ENCODE measurements around the gene SPTBN1.

DNA sequence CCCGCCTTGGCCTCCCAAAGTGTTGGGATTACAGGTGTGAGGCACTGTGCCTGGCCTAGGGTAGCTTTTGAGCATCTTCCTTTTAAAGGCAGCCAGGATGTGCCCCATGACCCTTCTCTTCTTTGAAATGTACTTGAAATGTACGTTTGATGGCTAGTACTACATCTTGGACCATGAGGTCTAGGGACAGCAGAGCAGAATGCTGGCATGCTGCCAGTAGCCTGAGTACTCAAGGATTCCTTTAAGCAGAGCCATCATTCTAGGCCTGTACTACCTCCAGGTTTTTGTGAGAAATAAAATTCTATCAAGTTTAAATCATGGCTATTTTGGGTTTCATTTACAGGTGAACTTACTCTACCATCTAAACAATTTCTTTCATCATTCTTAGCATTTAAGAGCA, 264.4 kb downstream of the SPTBN1 start:
- TF ChIP-seq CTCF (CRISPR knock-in tag; IDR thresholded peaks at IDR 0.05) (no peak), GMEB1 (CRISPR knock-in tag; IDR thresholded peaks at IDR 0.05; ENCODE audit: borderline replicate concordance) (no peak), KDM5A (IDR thresholded peaks at IDR 0.05; ENCODE audit: borderline replicate concordance, low read length) (no peak), NFATC3 (CRISPR knock-in tag; IDR thresholded peaks at IDR 0.05) (no peak), ZNF296 (CRISPR knock-in tag; conservative IDR thresholded peaks at IDR 0.05) (no peak), POLR2AphosphoS5 (IDR thresholded peaks at IDR 0.05; ENCODE audit: low read depth, low read length) (no peak), POLR2A (IDR thresholded peaks at IDR 0.05; ENCODE audit: insufficient read depth in 1 of 2, low read depth in 2 of 2, low read length in 2 of 2) (no peak), MAX (IDR thresholded peaks at IDR 0.05) (no peak), EP300 (IDR thresholded peaks at IDR 0.05; ENCODE audit: low read depth in 2 of 2, low read length in 2 of 2) (no peak), EP300 (CRISPR knock-in tag; IDR thresholded peaks at IDR 0.05; ENCODE audit: borderline replicate concordance) (no peak), EZH2 (conservative IDR thresholded peaks at IDR 0.05; ENCODE audit: low read depth, low read length) (no peak), PATZ1 (CRISPR knock-in tag; IDR thresholded peaks at IDR 0.05) (no peak), CREB1 (IDR thresholded peaks at IDR 0.05) (no peak), CREB1 (CRISPR knock-in tag; IDR thresholded peaks at IDR 0.05) (no peak), HMGXB4 (CRISPR knock-in tag; IDR thresholded peaks at IDR 0.05; ENCODE audit: borderline replicate concordance in 1 of 2, low read depth in 1 of 2) (no peak)
- TF ChIP-seq, protein P1, sequence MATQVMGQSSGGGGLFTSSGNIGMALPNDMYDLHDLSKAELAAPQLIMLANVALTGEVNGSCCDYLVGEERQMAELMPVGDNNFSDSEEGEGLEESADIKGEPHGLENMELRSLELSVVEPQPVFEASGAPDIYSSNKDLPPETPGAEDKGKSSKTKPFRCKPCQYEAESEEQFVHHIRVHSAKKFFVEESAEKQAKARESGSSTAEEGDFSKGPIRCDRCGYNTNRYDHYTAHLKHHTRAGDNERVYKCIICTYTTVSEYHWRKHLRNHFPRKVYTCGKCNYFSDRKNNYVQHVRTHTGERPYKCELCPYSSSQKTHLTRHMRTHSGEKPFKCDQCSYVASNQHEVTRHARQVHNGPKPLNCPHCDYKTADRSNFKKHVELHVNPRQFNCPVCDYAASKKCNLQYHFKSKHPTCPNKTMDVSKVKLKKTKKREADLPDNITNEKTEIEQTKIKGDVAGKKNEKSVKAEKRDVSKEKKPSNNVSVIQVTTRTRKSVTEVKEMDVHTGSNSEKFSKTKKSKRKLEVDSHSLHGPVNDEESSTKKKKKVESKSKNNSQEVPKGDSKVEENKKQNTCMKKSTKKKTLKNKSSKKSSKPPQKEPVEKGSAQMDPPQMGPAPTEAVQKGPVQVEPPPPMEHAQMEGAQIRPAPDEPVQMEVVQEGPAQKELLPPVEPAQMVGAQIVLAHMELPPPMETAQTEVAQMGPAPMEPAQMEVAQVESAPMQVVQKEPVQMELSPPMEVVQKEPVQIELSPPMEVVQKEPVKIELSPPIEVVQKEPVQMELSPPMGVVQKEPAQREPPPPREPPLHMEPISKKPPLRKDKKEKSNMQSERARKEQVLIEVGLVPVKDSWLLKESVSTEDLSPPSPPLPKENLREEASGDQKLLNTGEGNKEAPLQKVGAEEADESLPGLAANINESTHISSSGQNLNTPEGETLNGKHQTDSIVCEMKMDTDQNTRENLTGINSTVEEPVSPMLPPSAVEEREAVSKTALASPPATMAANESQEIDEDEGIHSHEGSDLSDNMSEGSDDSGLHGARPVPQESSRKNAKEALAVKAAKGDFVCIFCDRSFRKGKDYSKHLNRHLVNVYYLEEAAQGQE (IDR thresholded peaks at IDR 0.05; ENCODE audit: borderline replicate concordance in 1 of 2, low read depth in 1 of 2, low read length in 2 of 2): no peak
